DND-41 (cell line): ENCODE results near the gene CEP162.

Experiments
- CTCF ChIP-seq: IDR thresholded peaks from 2 replicates; pipeline ENCODE4 v1.5.1; 2012; ENCODE audit warnings: borderline replicate concordance, low read length, moderate library complexity, mild to moderate bottlenecking; ENCODE audit not compliant: poor library complexity, severe bottlenecking; ENCODE audit errors: extremely low read depth
- EZH2 ChIP-seq: IDR thresholded peaks from 3 replicates; pipeline ENCODE4 v1.6.1; 2012; ENCODE audit warnings: borderline replicate concordance, low read depth, mild to moderate bottlenecking, moderate library complexity, low read length, inconsistent platforms; ENCODE audit not compliant: severe bottlenecking

GRCh38 chr6:84243240-84243639 lies 15.8 kb upstream of the CEP162 start:
- peak; percentile 30 for TF ChIP-seq CTCF
- TF ChIP-seq EZH2, result no peak
